AG04450 (cell line): Measurements from ENCODE around the gene PAGR1. TPM values are rescaled to one million over a fixed set of nuclear protein-coding genes. Genes with fewer than 3 reads are reported as not detected.

Experiments used
- CTCF ChIA-PET: fragments of 300-600, 350-600 bp; formaldehyde crosslinking; extraction: SDS; loops from one replicate; lab custom pipeline; 2022; ENCODE audit warnings: antibody characterized with exemption, inconsistent platforms; lab: Charles Lee
- POLR2A ChIA-PET: fragments of 350-600 bp; formaldehyde crosslinking; extraction: SDS; loops from one replicate; lab custom pipeline; 2021; ENCODE audit warnings: antibody characterized with exemption, inconsistent platforms; lab: Yijun Ruan, JAX
- DNase-seq: peaks from one replicate; pipeline ENCODE4 v3.0.0-alpha.2; 2011; ENCODE audit warnings: low read depth, low spot score
- H3K27ac ChIP-seq: one replicate; pipeline ENCODE4 v1.5.1; 2012; ENCODE audit warnings: low read depth, low read length, control low read depth
- H3K27me3 ChIP-seq: one replicate; pipeline ENCODE4 v1.6.0; 2012; ENCODE audit warnings: low read length; ENCODE audit not compliant: control insufficient read depth, insufficient read depth
- H3K4me3 ChIP-seq: 2 replicates; pipeline ENCODE4 v1.5.1; 2011; ENCODE audit warnings: mild to moderate bottlenecking, low read depth, low read length, control low read depth
- H3K9me3 ChIP-seq: 2 replicates; pipeline ENCODE4 v1.5.1; 2012; ENCODE audit warnings: low read length; ENCODE audit not compliant: control insufficient read depth, insufficient read depth
- CTCF ChIP-seq: IDR thresholded peaks from 2 replicates; pipeline ENCODE4 v1.5.1; 2011; ENCODE audit warnings: low read depth, low read length, control low read depth, inconsistent platforms
- polyA plus RNA-seq: library from polyadenylated mRNA; depleted of rRNA; stranded (reverse); fragments of >200 nt; gene quantifications from 2 replicates; pipeline ENCODE4 v1.2.3, GENCODE V29; 2011

Gene PAGR1
- polyA plus RNA-seq, 1 experiment: 14.5 TPM

- Histone ChIP-seq H3K9me3 (no peaks in the 10 kb centered on the region), H3K27me3 (no peaks in the 10 kb centered on the region), H3K4me3 (no peak overlapping the region), H3K27ac (no peak overlapping the region)
- ChIA-PET POLR2A (no interaction called here), CTCF (interaction anchor here (1.3 to 1.4 kb wide), 2 partner anchors 44 to 150 kb away, joined by 6 to 10 read pairs; no protein-coding TSS in a partner anchor)
- no peak for DNase-seq
- no peak for TF ChIP-seq CTCF
Measured at GRCh38 chr16:29850998-29851397, 35.0 kb downstream of the PAGR1 start.

GRCh38 chr16:29852654-29853053 is 36.7 kb downstream of the PAGR1 start:
- H3K27ac ChIP-seq: peak overlapping the region; percentile 39

GRCh38 chr16:29854520-29855100 is 38.7 kb downstream of the PAGR1 start:
- H3K27ac ChIP-seq: no peak overlapping the region
- ChIA-PET CTCF (interaction anchor here (0.5 kb wide), 1 partner anchor 70 kb away, joined by 3 read pairs; no protein-coding TSS in a partner anchor), POLR2A (interaction anchor here (0.8 kb wide), 1 partner anchor 10 kb away, joined by 3 read pairs; no protein-coding TSS in a partner anchor)

More at GRCh38 chr16:29852654-29853053, 36.7 kb downstream of the PAGR1 start:
- DNase-seq: no peak
- Histone ChIP-seq H3K27me3 (no peaks in the 10 kb centered on the region), H3K4me3 (no peak overlapping the region), H3K9me3 (no peaks in the 10 kb centered on the region)
- CTCF ChIA-PET: no interaction called here
- no peak for TF ChIP-seq CTCF
- POLR2A ChIA-PET: interaction anchor here (1.1 kb wide), 1 partner anchor 11 kb away, joined by 4 read pairs; no protein-coding TSS in a partner anchor

GRCh38 chr16:29857133-29857760 is 41.3 kb downstream of the PAGR1 start:
- CTCF ChIA-PET: interaction anchor here (0.6 to 3.3 kb wide), 2 partner anchors 9 to 258 kb away, joined by 5 to 30 read pairs; no protein-coding TSS in a partner anchor
- Histone ChIP-seq H3K9me3 (no peaks in the 10 kb centered on the region; the same call in 1 of the 2 replicates), H3K4me3 (no peak overlapping the region), H3K27ac (peak overlapping the region; percentile 47), H3K27me3 (no peaks in the 10 kb centered on the region)
- POLR2A ChIA-PET: interaction anchor here (0.8 to 1.0 kb wide), 3 partner anchors 10 to 32 kb away, joined by 3 to 6 read pairs (median 5); no protein-coding TSS in a partner anchor
- DNase-seq: no peak
- TF ChIP-seq CTCF: no peak

More at GRCh38 chr16:29854520-29855100, 38.7 kb downstream of the PAGR1 start:
- Histone ChIP-seq H3K4me3 (no peak overlapping the region), H3K27me3 (no peaks in the 10 kb centered on the region), H3K9me3 (no peaks in the 10 kb centered on the region; the same call in 1 of the 2 replicates)
- no peak for TF ChIP-seq CTCF
- no peak for DNase-seq
